GM18907 (cell line): ENCODE results near the gene SPSB1.

ENCODE experiments used
- ATAC-seq: cut with Tn5 transposase; IDR thresholded peaks from one replicate; pipeline ENCODE4 v1.9.1; 2021; ENCODE audit warnings: mild to moderate bottlenecking, moderate library complexity; ENCODE audit not compliant: unreplicated experiment

The SPSB1 gene

GRCh38 chr1:9292361-9293240, at the start of gene SPSB1:
Gene SPSB1, plus strand, starts transcription at chr1:9292894. Its CDS starts 62,998 bp downstream, at chr1:9355892.
- no peak for ATAC-seq

GRCh38 chr1:9243066-9243739, 49.5 kb upstream of the SPSB1 start:
- ATAC-seq, result no peak

GRCh38 chr1:9244501-9245229, 48.0 kb upstream of the SPSB1 start:
- no peak for ATAC-seq

- no peak for ATAC-seq
Observed at GRCh38 chr1:9245230-9245619, 47.5 kb upstream of the SPSB1 start.

GRCh38 chr1:9245661-9246060, 47.0 kb upstream of the SPSB1 start:
- ATAC-seq, result no peak

- no peak for ATAC-seq
Observed at GRCh38 chr1:9246215-9246614, 46.5 kb upstream of the SPSB1 start.

- no peak for ATAC-seq
Observed at GRCh38 chr1:9246841-9247785, 45.6 kb upstream of the SPSB1 start.

- no peak for ATAC-seq
Observed at GRCh38 chr1:9247894-9248293, 44.8 kb upstream of the SPSB1 start.

GRCh38 chr1:9248341-9249262, 44.1 kb upstream of the SPSB1 start:
- no peak for ATAC-seq

GRCh38 chr1:9249263-9249533, 43.5 kb upstream of the SPSB1 start:
- no peak for ATAC-seq

GRCh38 chr1:9249534-9250410, 42.9 kb upstream of the SPSB1 start:
- ATAC-seq, result no peak

- ATAC-seq, result no peak
Observed at GRCh38 chr1:9250411-9251381, 42.0 kb upstream of the SPSB1 start.

- no peak for ATAC-seq
Observed at GRCh38 chr1:9251501-9251900, 41.2 kb upstream of the SPSB1 start.

GRCh38 chr1:9253004-9253403, 39.7 kb upstream of the SPSB1 start:
- no peak for ATAC-seq

- no peak for ATAC-seq
Observed at GRCh38 chr1:9253453-9254105, 39.1 kb upstream of the SPSB1 start.

- ATAC-seq, result no peak
Observed at GRCh38 chr1:9256332-9256731, 36.4 kb upstream of the SPSB1 start.

- ATAC-seq, result no peak
Observed at GRCh38 chr1:9257851-9258250, 34.8 kb upstream of the SPSB1 start.
